GM19238 (cell line): ENCODE data around the gene PCOLCE2.

Experiments
- DNase-seq: peaks from one replicate; pipeline ENCODE4 v3.0.0; 2011; ENCODE audit warnings: low spot score; ENCODE audit not compliant: insufficient read length

The PCOLCE2 gene

GRCh38 chr3:142863930-142864920, 24.7 kb downstream of the PCOLCE2 start:
- no peak for DNase-seq

DNA sequence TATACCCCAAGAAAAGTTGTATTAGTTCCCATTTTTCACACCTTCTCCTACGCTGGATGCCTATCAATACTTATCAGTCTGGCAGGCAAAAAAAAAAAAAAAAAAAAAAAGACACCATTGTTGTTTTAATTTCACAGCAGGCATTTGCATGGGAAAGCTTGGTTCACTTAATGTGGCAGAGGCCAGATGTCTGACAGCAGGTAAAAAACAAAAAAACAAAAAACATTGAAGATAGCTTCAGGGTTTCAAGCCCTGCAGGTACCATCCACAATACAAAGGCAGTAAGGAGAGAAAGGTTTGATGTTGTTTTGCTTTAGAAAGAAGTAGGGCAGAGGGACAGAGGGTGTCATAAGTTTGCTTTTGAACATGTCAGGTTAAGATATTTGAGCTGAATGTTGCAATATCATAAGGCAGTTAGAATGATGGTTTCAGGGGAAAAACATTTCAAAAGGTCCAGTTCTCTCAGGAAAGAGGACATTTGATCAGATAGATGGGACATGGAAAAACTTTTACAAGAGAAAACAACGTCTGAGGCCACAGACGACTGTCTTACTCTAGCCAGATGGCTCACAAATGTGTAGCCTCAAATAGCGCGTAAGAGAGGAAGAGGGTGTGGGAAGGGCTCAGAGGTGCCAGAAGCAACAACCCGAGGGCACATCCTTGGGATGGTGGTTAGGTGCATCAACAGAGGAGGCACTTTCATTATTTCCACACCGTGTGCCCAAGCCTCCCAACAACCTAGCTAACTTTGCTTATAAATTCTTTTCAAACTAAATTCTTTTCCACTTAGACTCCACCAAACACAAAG, 25.7 kb downstream of the PCOLCE2 start:
- DNase-seq: no peak

DNA sequence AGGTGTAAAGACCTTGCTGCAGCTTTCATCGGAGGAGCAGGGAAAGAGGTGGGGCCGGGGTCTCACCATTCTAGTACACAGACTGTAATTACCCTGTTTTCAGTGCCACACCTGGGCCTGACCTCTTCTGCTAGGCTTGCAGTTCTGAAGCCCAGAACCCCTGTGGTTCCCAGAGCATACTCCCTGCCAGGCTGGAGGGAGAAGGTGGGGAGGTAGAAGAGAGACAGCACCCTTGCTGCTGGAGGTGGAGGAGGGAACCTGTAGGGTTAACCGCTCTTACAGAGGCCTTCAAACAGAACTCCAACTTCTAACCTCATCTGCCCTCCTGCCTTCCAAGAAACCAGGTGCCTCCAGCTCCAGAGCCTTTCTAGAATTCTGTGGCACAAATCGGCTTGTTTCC, 27.0 kb downstream of the PCOLCE2 start:
- DNase-seq: no peak

DNA sequence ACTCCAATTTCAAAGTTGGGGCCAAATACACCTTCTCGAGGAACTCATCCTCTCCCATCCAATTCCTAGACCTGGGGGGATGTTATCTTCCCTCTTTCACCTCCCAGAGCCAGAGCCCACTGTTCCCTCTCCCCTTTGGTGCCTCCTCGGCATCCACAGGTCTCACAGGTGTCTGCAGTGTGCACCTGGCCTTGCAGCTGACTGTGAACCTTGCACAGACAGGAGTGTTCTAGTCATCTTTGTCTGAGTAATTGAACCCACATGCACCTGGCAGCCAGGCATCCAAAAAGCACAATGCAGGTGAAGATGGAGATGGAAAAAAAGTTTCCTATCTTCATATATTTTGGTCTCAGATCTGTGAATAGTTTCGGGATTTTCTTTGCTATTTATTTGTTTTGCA, 30.8 kb downstream of the PCOLCE2 start:
- no peak for DNase-seq

GRCh38 chr3:142857056-142857455, 31.8 kb downstream of the PCOLCE2 start:
- DNase-seq: no peak

GRCh38 chr3:142853270-142854168, 35.4 kb downstream of the PCOLCE2 start:
- no peak for DNase-seq

GRCh38 chr3:142852009-142852408, 36.9 kb downstream of the PCOLCE2 start:
- DNase-seq: no peak

- no peak for DNase-seq
Observed at GRCh38 chr3:142850395-142851023, 38.4 kb downstream of the PCOLCE2 start.

- no peak for DNase-seq
Observed at GRCh38 chr3:142849148-142849547, 39.7 kb downstream of the PCOLCE2 start.

DNA sequence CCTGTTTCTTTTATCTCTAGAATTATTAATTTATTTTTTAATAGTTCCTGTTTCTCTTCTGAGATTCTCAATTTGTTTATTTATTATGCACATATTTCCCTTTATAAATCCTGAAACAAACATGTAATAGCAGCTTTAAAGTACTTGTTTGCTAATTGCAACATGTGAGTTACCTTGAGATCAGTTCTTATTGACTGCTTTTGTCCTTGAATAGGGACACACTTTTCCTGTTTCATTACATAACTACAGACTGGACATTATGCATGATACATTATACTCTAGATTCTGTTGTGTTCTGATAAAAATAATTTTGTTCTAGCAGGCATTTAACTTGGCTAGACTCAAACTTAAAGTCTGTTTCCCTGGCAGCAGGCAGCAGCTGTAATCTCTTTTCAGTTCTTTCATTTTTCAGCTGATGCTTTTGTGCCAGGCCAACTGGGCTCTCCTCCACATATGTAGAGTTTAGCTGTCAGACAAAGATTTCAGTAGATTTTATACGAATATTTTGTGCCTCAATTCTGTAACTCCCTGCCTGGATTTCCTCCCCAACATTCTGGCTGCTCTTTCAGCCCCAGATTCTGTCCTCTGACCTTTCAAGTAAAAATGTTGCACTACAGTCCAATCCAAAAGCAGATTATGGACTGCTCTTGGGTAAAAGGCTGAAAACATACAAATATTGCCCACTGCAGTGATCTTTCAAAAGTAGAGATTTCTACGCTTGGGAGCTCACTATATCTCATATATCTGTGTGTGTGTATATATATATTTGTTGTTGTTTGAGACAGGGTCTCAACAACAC, 41.9 kb downstream of the PCOLCE2 start:
- no peak for DNase-seq

DNA sequence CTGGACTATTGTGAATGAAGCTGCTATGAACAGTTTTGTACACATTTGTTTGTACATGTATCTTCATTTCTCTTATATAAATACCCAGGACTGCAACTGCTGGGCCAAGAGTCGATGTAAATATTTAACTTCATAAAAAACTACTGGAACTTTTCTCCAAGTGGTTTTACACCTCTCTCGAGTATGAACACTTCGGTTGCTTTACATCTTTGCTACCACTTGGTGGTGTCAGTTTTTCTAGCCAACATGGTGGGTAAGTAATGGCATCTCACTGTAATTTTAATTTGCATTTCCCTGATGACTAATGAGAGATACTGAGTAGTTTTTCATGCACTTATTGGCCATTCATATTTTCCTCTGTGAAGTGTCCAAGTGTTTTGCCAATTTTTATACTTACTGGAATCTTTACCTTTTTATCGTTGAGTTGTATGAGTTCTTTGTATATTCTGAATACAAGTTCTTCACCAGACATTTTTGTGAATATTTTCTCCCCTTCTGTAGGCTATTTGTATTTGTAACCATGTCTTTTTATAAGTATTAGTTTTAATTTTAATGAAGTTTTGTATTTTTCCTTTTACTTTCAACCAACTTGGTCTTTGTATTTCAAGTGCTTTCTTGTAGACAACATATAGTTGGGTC, 44.4 kb downstream of the PCOLCE2 start:
- DNase-seq: no peak

DNA sequence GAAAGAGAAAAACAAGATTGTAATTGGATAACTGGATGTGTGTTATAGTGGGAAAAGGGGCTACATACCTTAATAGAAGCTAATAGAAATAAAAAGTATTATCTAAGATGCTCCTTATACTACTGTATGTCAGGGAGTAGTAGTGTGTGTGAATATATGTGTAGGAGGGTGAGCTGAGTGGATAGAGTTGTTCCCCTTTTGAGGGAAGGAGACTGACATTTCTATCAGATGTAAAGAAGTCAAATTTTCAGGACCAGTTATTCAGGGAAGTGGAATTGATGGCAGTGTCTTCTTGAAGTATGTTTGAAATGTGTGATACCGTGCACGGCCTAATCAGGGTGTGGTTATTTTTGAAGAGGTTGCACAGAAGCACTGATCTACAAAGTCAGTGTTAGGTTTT, 49.1 kb downstream of the PCOLCE2 start:
- no peak for DNase-seq

DNA sequence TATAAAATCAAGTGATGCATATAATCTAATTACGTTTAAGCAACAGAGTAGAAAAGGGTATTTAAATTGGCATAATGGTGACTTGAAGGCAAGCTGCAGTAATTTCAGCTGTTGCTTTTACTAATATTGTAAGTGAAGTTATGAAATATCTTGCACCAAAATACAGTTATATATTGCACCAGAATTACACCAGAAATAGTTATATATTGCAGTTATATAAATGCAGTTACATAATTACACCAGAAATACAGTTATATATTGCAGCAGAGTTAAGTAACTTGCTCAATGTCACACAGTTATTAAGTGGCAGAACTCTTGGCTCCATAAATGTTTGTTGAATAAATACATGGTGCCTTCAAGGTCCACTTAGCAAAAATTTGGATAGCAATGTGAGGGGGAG, 51.4 kb downstream of the PCOLCE2 start:
- no peak for DNase-seq

- DNase-seq: peak; percentile 26
Observed at GRCh38 chr3:142828703-142829305, 60.1 kb downstream of the PCOLCE2 start.

- DNase-seq: no peak
Observed at GRCh38 chr3:142819179-142819578, 69.7 kb downstream of the PCOLCE2 start.

- DNase-seq: no peak
Observed at GRCh38 chr3:142818651-142819050, 70.2 kb downstream of the PCOLCE2 start.

DNA sequence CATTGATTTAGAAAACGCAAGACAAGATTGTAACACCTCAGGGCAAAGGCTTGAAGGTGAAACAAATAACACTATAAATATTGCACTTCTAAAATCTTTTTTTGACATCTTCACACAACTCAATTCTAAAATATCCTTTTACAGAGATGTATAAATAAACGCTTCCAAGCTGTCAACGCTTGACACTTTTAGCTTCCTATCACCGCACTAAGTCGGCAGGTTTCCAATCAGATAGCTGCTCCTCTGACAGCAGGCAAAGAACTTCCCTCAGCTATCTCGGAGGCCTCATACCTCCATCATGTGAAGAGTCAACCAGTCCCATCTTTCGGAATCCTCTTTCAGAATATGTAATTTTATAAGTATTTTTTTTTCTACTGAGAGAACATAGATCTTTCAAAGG, 71.0 kb downstream of the PCOLCE2 start:
- no peak for DNase-seq

GRCh38 chr3:142817356-142817755, 71.5 kb downstream of the PCOLCE2 start:
- DNase-seq: no peak

DNA sequence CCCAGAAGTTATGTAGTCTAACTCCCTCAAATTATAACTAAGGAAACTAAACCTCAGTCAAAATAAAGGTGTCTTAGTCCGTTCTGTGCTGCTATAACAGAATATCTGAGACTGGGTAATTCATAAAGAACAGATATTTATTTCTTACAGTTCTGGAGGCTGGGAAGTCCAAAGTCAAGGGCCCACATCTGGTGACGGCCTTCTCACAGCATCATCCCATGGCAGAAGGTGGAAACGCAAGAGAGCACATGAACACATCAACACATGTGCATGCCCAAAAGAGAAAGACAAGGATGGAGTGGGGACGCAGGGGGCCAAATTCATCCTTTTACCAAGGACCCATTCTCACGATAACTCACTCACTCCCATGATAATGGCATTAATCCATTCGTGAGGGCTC, 73.1 kb downstream of the PCOLCE2 start:
- no peak for DNase-seq
